Tibial nerve (tissue), 4 donors: Measurements from ENCODE around the gene PDE1A. TPM values are rescaled to one million over a fixed set of nuclear protein-coding genes. Genes with fewer than 3 reads are reported as not detected.

Experiments used
- DNase-seq, 2 donors: peaks; one replicate each; pipeline ENCODE4 v3.0.0-alpha.2; 2019; ENCODE audit warnings: low spot score in 2 of 2
- H3K27ac ChIP-seq, 4 donors: fragments of 200-600 bp; sonication (generic) in 3 of 4; one replicate each; pipeline ENCODE4 v1.5.1; 2017 to 2019; ENCODE audit warnings: mild to moderate bottlenecking in 1 of 4
- H3K27me3 ChIP-seq, 2 donors: fragments of 200-600 bp; sonication (generic) in 1 of 2; one replicate each; pipeline versions ENCODE4 v1.5.1 to v1.6.0; 2017 to 2019
- H3K36me3 ChIP-seq, 3 donors: fragments of 200-600 bp; sonication (generic); one replicate each; pipeline ENCODE4 v1.5.1; 2018 to 2019
- H3K4me1 ChIP-seq, 4 donors: fragments of 200-600 bp; sonication (generic) in 3 of 4; one replicate each; pipeline ENCODE4 v1.5.1; 2017 to 2019
- H3K4me3 ChIP-seq, 4 donors: fragments of 200-600 bp; sonication (generic) in 3 of 4; one replicate each; pipeline ENCODE4 v1.5.1; 2017 to 2019; ENCODE audit warnings: mild to moderate bottlenecking in 1 of 4, moderate library complexity in 1 of 4
- H3K9me3 ChIP-seq, 4 donors: fragments of 200-600 bp; sonication (generic) in 3 of 4; one replicate each; pipeline ENCODE4 v1.5.1; 2017 to 2019
- CTCF ChIP-seq, 5 experiments: fragments of 200-600 bp in 3 of 5; fragments of 450-650 bp in 2 of 5; sonication (generic) in 3 of 5; IDR thresholded peaks; one replicate each; pipeline ENCODE4 v1.5.1; 2016 to 2019; ENCODE audit warnings: antibody characterized with exemption in 5 of 5, mild to moderate bottlenecking in 3 of 5, moderate library complexity in 2 of 5
- EP300 ChIP-seq, 2 donors: sonication (generic); formaldehyde crosslinking; IDR thresholded peaks; one replicate each; pipeline ENCODE4 v1.6.1; 2017; ENCODE audit warnings: antibody characterized with exemption in 2 of 2, mild to moderate bottlenecking in 1 of 2
- POLR2A ChIP-seq, 2 donors: fragments of 450-650 bp; IDR thresholded peaks; one replicate each; pipeline ENCODE4 v1.6.1; 2017; ENCODE audit warnings: antibody characterized with exemption in 2 of 2, mild to moderate bottlenecking in 2 of 2, moderate library complexity in 2 of 2
- WGBS, 2 donors: methylation state at CpG; one replicate each; pipeline ENCODE4 v1.1.5; 2018; 5-methylcytosine and 5-hydroxymethylcytosine counted together
- total RNA-seq, 4 donors: library from RNA; depleted of rRNA; stranded (reverse); fragments of >200 nt; gene quantifications; one replicate each; pipeline ENCODE4 v1.1.0, GENCODE V29; 2016

Gene PDE1A
- total RNA-seq, 4 donors from 2014 or later = 21.6 to 51.8 (median 43.7) TPM

GRCh38 chr2:182375862-182376261, 51.0 kb downstream of the PDE1A start:
- Histone ChIP-seq H3K27me3 (no peaks in the 10 kb centered on the region), H3K36me3 (peaks cover 0 to 5% (median 0%) of the 10 kb centered on the region in 3 donors), H3K27ac (no peak overlapping the region), H3K4me3 (no peak overlapping the region), H3K9me3 (peaks cover 0 to 30% (median 2%) of the 10 kb centered on the region in 4 donors), H3K4me1 (peaks cover 0 to 23% (median 0%) of the 10 kb centered on the region in 4 donors)
- TF ChIP-seq POLR2A (IDR thresholded peaks at IDR 0.05) = no peak
- no peak for TF ChIP-seq EP300 (IDR thresholded peaks at IDR 0.05)
- no peak for TF ChIP-seq CTCF (IDR thresholded peaks at IDR 0.05)
- no peak for DNase-seq
- WGBS, 2 donors = 70 to 77% methylated on average over 1 of the region's 1 CpG

GRCh38 chr2:182372661-182373060, 54.2 kb downstream of the PDE1A start:
- H3K9me3 ChIP-seq = peaks cover 0 to 30% (median 2%) of the 10 kb centered on the region in 4 donors
- H3K27me3 ChIP-seq = no peaks in the 10 kb centered on the region
- H3K27ac ChIP-seq = peak overlapping the region in 3 of 4 donors; percentile 47 to 77 (median 62)
- H3K4me1 ChIP-seq = peaks cover 0 to 17% (median 0%) of the 10 kb centered on the region in 4 donors
- peak in 1 of 2 donors; percentile 16 for DNase-seq
- TF ChIP-seq CTCF (IDR thresholded peaks at IDR 0.05) (no peak), POLR2A (IDR thresholded peaks at IDR 0.05) (no peak), EP300 (IDR thresholded peaks at IDR 0.05) (peak in 1 of 2 donors; percentile 52)
- peaks cover 0 to 5% (median 0%) of the 10 kb centered on the region in 3 donors for H3K36me3 ChIP-seq
- no peak overlapping the region for H3K4me3 ChIP-seq
- 13% methylated on average over 2 of the region's 2 CpGs for WGBS, 2 donors

DNA sequence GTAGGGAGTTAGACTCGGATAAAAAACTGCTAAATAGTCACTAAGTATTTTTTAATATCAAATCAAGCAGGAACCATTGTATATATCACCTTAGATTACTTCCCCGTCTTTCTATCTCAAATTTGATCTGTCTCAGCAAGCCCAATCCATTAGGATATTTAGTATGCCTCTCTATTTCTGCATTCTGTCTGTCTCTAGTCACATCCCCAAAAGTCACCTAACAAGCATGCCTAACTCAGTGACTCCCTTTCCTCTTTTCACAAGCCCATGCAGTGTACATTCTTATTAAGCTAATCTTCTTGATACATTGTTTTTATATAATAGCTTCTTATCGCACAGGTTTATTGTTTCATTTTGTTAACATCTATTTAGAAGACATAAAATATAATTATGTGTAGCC, 57.8 kb downstream of the PDE1A start:
- H3K4me3 ChIP-seq = no peak overlapping the region
- no peaks in the 10 kb centered on the region for H3K36me3 ChIP-seq
- H3K4me1 ChIP-seq = peaks cover 0 to 17% (median 0%) of the 10 kb centered on the region in 4 donors
- DNase-seq = no peak
- H3K27ac ChIP-seq = peak overlapping the region in 1 of 4 donors; percentile 6
- 91 to 93% methylated on average over 3 of the region's 3 CpGs for WGBS, 2 donors
- no peaks in the 10 kb centered on the region for H3K27me3 ChIP-seq
- TF ChIP-seq CTCF (IDR thresholded peaks at IDR 0.05) = no peak
- no peak for TF ChIP-seq EP300 (IDR thresholded peaks at IDR 0.05)
- TF ChIP-seq POLR2A (IDR thresholded peaks at IDR 0.05) = no peak
- peaks cover 0 to 3% (median 0%) of the 10 kb centered on the region in 4 donors for H3K9me3 ChIP-seq

GRCh38 chr2:182368446-182368845, 58.4 kb downstream of the PDE1A start:
- no peak for TF ChIP-seq CTCF (IDR thresholded peaks at IDR 0.05)
- no peak for TF ChIP-seq POLR2A (IDR thresholded peaks at IDR 0.05)
- no peak for TF ChIP-seq EP300 (IDR thresholded peaks at IDR 0.05)
- Histone ChIP-seq H3K27ac (peak overlapping the region in 1 of 4 donors; percentile 6), H3K9me3 (peaks cover 0 to 1% (median 0%) of the 10 kb centered on the region in 4 donors), H3K27me3 (no peaks in the 10 kb centered on the region), H3K4me1 (peaks cover 0 to 17% (median 0%) of the 10 kb centered on the region in 4 donors), H3K4me3 (no peak overlapping the region), H3K36me3 (no peaks in the 10 kb centered on the region)
- DNase-seq = no peak

DNA sequence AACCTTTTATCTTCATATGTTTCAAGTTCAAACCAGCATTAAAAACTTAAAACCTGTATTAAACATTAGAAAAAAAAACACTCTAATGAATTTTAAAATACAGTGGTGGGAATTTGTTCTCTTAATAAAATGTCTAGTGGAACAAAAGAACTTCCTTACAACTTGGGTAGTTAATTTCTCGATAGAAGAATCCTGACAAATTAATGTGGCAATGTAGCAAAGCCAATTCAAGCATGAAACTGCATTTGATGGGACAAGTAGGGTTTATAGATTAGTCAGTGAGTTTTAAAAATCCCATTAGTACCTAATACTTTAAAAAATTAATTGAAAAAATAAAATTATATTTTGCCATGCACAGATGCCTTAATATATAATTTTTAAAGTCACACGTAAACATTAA, 59.4 kb downstream of the PDE1A start:
- 67 to 96% methylated on average over 2 of the region's 2 CpGs for WGBS, 2 donors
- no peak for DNase-seq
- H3K4me1 ChIP-seq = peaks cover 0 to 12% (median 0%) of the 10 kb centered on the region in 4 donors
- no peak overlapping the region for H3K4me3 ChIP-seq
- H3K36me3 ChIP-seq = no peaks in the 10 kb centered on the region
- H3K9me3 ChIP-seq = no peaks in the 10 kb centered on the region
- H3K27me3 ChIP-seq = no peaks in the 10 kb centered on the region
- H3K27ac ChIP-seq = peak overlapping the region in 1 of 4 donors; percentile 18
- no peak for TF ChIP-seq POLR2A (IDR thresholded peaks at IDR 0.05)
- TF ChIP-seq EP300 (IDR thresholded peaks at IDR 0.05) = no peak
- no peak for TF ChIP-seq CTCF (IDR thresholded peaks at IDR 0.05)
